ENCODE results near the gene CWF19L2. TPM values are rescaled to one million over a fixed set of nuclear protein-coding genes. Genes with fewer than 3 reads are reported as not detected.
"Not testable (repeated sequence)": the region's sequence is repeated elsewhere in the genome, so short reads cannot be mapped to it uniquely, and the experiment has no call there.

The CWF19L2 gene
- total RNA-seq, 1 experiment from 2014 or later: 3.7 TPM

- peaks cover 13% of the 10 kb centered on the region for H3K36me3 ChIP-seq
- DNase-seq: peak; percentile 8
- no peaks in the 10 kb centered on the region; the same call in 1 of the 2 replicates for H3K27me3 ChIP-seq
- H3K9me3 ChIP-seq: no peaks in the 10 kb centered on the region
- H3K4me3 ChIP-seq: peak overlapping the region; percentile 70
These were observed 444 bp downstream of the CWF19L2 start for GRCh38 chr11:107457205-107457557.

- no peak for DNase-seq
- no peak overlapping the region for H3K4me3 ChIP-seq
- H3K27me3 ChIP-seq: no peaks in the 10 kb centered on the region
- H3K9me3 ChIP-seq: no peaks in the 10 kb centered on the region; the same call in 1 of the 2 replicates
- peaks cover 14% of the 10 kb centered on the region for H3K36me3 ChIP-seq
These were observed 3.9 kb downstream of the CWF19L2 start for GRCh38 chr11:107453594-107454286.

- DNase-seq: no peak
- no peaks in the 10 kb centered on the region; the same call in 1 of the 2 replicates for H3K9me3 ChIP-seq
These were observed 10.7 kb downstream of the CWF19L2 start for GRCh38 chr11:107446822-107447431.

GRCh38 chr11:107442715-107443215 is 14.9 kb downstream of the CWF19L2 start:
- DNase-seq: no peak
- Histone ChIP-seq H3K27me3 (no peaks in the 10 kb centered on the region), H3K9me3 (no peaks in the 10 kb centered on the region), H3K4me3 (no peak overlapping the region), H3K36me3 (peaks cover 9% of the 10 kb centered on the region)

More at GRCh38 chr11:107446822-107447431, 10.7 kb downstream of the CWF19L2 start:
- H3K36me3 ChIP-seq: peaks cover under 1% of the 10 kb centered on the region; the same call in 1 of the 2 replicates
- H3K4me3 ChIP-seq: no peak overlapping the region
- H3K27me3 ChIP-seq: no peaks in the 10 kb centered on the region

- Histone ChIP-seq H3K36me3 (peaks cover 9% of the 10 kb centered on the region), H3K4me3 (no peak overlapping the region), H3K9me3 (no peaks in the 10 kb centered on the region), H3K27me3 (no peaks in the 10 kb centered on the region)
- no peak for DNase-seq
These were observed 17.9 kb downstream of the CWF19L2 start for GRCh38 chr11:107439586-107440167.

GRCh38 chr11:107438148-107438547 is 19.5 kb downstream of the CWF19L2 start:
- no peaks in the 10 kb centered on the region for H3K9me3 ChIP-seq
- peaks cover 9% of the 10 kb centered on the region for H3K36me3 ChIP-seq
- H3K4me3 ChIP-seq: no peak overlapping the region
- DNase-seq: no peak
- no peaks in the 10 kb centered on the region for H3K27me3 ChIP-seq

GRCh38 chr11:107430525-107430924 is 27.1 kb downstream of the CWF19L2 start:
- no peak for DNase-seq

GRCh38 chr11:107427569-107428180 is 29.9 kb downstream of the CWF19L2 start:
- no peaks in the 10 kb centered on the region for H3K27me3 ChIP-seq
- H3K36me3 ChIP-seq: peaks cover 8% of the 10 kb centered on the region; the same call in 1 of the 2 replicates
- no peak for DNase-seq
- no peaks in the 10 kb centered on the region for H3K9me3 ChIP-seq
- H3K4me3 ChIP-seq: no peak overlapping the region

More at GRCh38 chr11:107430525-107430924, 27.1 kb downstream of the CWF19L2 start:
- Histone ChIP-seq H3K27me3 (no peaks in the 10 kb centered on the region), H3K9me3 (no peaks in the 10 kb centered on the region), H3K4me3 (no peak overlapping the region), H3K36me3 (peaks cover 8% of the 10 kb centered on the region; the same call in 1 of the 2 replicates)

GRCh38 chr11:107413352-107413751 is 44.3 kb downstream of the CWF19L2 start:
- H3K36me3 ChIP-seq: peaks cover 3% of the 10 kb centered on the region; the same call in 1 of the 2 replicates
- no peaks in the 10 kb centered on the region for H3K27me3 ChIP-seq
- no peak for DNase-seq
- no peak overlapping the region for H3K4me3 ChIP-seq
- no peaks in the 10 kb centered on the region for H3K9me3 ChIP-seq

GRCh38 chr11:107408762-107409211 is 48.8 kb downstream of the CWF19L2 start:
- H3K36me3 ChIP-seq: no peaks in the 10 kb centered on the region
- H3K4me3 ChIP-seq: no peak overlapping the region
- no peaks in the 10 kb centered on the region for H3K9me3 ChIP-seq
- no peak for DNase-seq
- H3K27me3 ChIP-seq: no peaks in the 10 kb centered on the region

GRCh38 chr11:107405260-107405659 is 52.4 kb downstream of the CWF19L2 start:
- H3K36me3 ChIP-seq: no peaks in the 10 kb centered on the region
- no peak overlapping the region for H3K4me3 ChIP-seq
- no peak for DNase-seq
- no peaks in the 10 kb centered on the region for H3K27me3 ChIP-seq
- H3K9me3 ChIP-seq: no peaks in the 10 kb centered on the region

- H3K9me3 ChIP-seq, DNase-seq, H3K36me3 ChIP-seq, H3K27me3 ChIP-seq, H3K4me3 ChIP-seq: not testable (repeated sequence)
These were observed 56.5 kb downstream of the CWF19L2 start for GRCh38 chr11:107401131-107401530.

GRCh38 chr11:107397357-107397756 is 60.3 kb downstream of the CWF19L2 start:
- Histone ChIP-seq H3K4me3 (no peak overlapping the region), H3K9me3 (no peaks in the 10 kb centered on the region), H3K36me3 (no peaks in the 10 kb centered on the region; the same call in 1 of the 2 replicates), H3K27me3 (no peaks in the 10 kb centered on the region; the same call in 1 of the 2 replicates)
- no peak for DNase-seq

GRCh38 chr11:107392611-107393010 is 65.0 kb downstream of the CWF19L2 start:
- H3K27me3 ChIP-seq: no peaks in the 10 kb centered on the region; the same call in 1 of the 2 replicates
- peaks cover 2% of the 10 kb centered on the region for H3K36me3 ChIP-seq
- H3K4me3 ChIP-seq: no peak overlapping the region
- no peaks in the 10 kb centered on the region for H3K9me3 ChIP-seq
- DNase-seq: no peak

- H3K36me3 ChIP-seq, H3K9me3 ChIP-seq, H3K4me3 ChIP-seq, H3K27me3 ChIP-seq, DNase-seq: not testable (repeated sequence)
These were observed 66.9 kb downstream of the CWF19L2 start for GRCh38 chr11:107390701-107391100.

- Histone ChIP-seq H3K27me3 (no peaks in the 10 kb centered on the region), H3K9me3 (no peaks in the 10 kb centered on the region), H3K36me3 (peaks cover 2% of the 10 kb centered on the region), H3K4me3 (no peak overlapping the region)
- no peak for DNase-seq
These were observed 70.0 kb downstream of the CWF19L2 start for GRCh38 chr11:107387666-107388065.

All from MG63 (cell line).